EL (cell line): Measurements from ENCODE around the gene TNFSF4.

ENCODE experiments used
- DNase-seq: peaks from one replicate; pipeline ENCODE4 v3.0.0-alpha.2; 2016

TNFSF4 gene

GRCh38 chr1:173210283-173210682, 3.2 kb upstream of the TNFSF4 start:
- no peak for DNase-seq

- DNase-seq: no peak
Observed at GRCh38 chr1:173208868-173209267, 1.7 kb upstream of the TNFSF4 start.

- DNase-seq: peak; percentile 20
Observed at GRCh38 chr1:173208146-173208545, 1.0 kb upstream of the TNFSF4 start.

DNA sequence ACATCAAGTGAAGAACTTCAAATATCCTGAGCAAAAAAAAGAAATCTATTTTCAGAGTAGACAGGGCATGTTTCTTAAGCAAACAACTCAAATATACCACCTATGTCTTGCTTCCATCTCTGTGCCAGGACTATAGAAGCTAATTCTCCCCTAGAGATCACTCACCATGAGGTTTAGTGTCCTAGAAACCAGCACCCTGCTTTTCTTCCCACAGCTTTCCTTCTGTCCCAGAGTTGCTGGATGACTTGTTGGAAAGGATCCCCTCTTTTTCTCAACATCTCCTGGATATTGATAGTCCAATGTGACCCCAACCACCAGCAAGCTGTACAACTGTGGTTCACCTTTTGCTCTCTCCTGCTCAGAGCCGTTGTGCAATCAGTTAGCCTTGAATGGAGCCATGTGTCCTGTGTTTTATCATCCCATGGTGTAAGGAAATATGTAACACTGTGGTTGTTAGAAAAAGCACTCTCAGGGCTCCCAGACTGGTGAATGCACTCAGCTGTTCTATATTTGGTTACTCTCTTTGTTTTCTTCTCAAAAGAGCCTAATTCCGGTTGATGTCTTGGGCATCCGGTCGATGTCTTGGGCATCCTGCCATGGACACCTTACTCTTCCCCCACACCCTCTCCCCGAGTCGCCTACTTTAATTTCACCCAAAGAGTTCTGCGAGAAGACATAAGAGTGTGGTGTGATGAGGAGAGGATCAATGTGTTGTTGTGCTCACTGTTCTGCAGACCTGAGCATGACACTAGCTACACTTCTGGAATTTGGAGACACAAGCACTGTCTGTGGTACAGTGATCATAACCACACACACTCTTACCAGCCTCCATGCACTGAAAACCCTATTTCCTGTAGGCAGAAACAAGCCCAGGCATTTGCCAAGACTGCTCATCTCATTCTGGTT, 1.7 kb downstream of the TNFSF4 start:
- DNase-seq: peak; percentile 31

GRCh38 chr1:173204693-173205092, 2.4 kb downstream of the TNFSF4 start:
- no peak for DNase-seq

GRCh38 chr1:173202424-173203145, 4.5 kb downstream of the TNFSF4 start:
- DNase-seq: peak; percentile 87

GRCh38 chr1:173201969-173202368, 5.2 kb downstream of the TNFSF4 start:
- DNase-seq: no peak

GRCh38 chr1:173195596-173196088, 11.5 kb downstream of the TNFSF4 start:
- DNase-seq: no peak

DNA sequence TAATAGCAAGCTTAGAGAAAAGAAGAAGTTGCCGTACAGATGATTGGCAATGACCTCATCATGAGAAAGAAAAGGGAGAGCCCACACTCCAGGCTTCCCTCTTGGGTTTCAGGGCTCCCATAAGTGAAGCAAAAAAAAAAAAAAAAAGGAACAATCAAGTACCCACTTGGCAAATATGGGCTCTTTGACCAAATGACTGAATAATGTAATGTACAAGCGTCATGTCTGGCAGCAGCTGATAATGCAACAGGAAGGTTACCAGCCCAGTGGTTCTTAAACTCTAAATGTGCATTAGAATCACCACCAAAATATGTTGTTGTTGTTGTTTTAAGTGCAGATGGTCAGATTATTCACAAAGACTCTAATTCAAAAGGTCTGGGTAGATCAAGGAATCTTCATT, 13.5 kb downstream of the TNFSF4 start:
- DNase-seq: peak; percentile 83

- peak; percentile 18 for DNase-seq
Observed at GRCh38 chr1:173191011-173191705, 16.0 kb downstream of the TNFSF4 start.

DNA sequence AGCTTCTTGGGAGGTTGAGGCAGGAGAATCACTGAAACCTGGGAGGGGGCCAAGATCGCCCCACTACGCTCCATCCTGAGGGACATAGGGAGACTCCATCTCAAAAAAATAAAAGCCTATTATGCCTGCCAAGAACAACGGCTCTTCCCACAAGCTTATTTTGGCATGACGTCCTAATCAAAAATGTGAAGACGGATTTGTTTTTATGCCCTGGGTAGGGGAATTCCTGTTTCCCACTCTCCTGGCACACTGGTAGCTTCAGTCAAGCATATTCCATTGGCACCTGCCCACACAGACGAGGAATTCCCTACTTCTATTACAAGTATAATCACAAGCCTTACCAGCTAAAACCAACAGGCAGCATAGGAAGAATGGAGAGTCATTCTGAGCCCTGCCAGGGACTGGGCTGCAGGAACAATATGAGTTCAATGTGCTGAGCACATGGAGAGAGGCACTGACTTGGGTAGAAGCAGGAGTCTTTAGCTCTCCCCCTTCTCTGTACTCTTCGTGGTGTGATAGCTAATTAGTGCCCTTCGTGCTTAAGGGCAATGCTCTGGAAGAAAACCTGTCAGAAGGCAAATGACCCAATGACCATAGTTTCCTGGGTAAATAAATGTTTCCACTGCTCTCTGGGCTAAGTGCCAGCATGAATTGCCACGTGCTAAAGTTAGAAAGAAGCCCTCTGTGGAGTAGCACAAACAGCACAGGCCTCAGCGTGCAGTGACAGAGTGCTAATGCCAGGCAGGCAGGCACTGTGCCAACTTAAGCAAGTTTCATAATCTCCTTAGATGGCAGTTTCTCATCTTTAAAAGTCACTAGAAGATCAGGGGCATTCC, 16.8 kb downstream of the TNFSF4 start:
- peak; percentile 82 for DNase-seq

- no peak for DNase-seq
Observed at GRCh38 chr1:173187671-173188237, 19.4 kb downstream of the TNFSF4 start.

DNA sequence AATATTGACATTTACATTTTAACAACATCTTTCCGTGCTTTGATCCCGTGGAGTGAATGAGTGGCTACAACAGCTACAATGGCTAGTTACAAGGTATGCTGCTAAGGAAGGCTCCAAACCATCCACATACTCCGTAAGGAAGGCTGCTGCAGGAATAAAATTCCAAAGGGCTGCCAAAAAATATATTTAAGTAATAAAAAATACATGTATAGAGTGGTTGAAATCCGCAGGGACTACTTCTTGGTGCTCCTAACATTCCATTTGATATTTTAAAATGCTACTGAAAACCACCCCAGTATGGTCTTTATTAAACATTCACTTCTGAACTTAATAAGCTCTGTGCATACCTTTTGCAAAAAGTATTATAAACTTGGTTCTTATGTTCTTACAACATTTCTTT, 25.3 kb downstream of the TNFSF4 start:
- DNase-seq: no peak

DNA sequence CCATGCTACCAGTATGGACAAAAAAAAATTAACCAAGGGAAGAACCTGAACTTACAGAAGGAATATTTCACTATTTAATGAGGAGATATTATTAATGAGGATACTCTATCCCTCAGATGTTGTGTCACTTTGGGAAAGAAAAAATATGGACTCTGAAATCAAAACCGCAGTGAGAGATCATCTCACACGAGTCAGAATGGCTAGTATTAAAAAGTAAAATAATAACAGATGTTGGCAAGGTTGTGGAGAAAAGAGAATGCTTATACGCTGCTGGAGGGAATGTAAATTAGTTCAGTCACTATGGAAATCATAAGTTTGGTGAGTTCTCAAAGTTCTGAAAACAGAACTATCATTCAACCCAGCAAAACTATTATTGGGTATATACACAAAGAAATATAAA, 30.9 kb downstream of the TNFSF4 start:
- no peak for DNase-seq

- no peak for DNase-seq
Observed at GRCh38 chr1:173175514-173176145, 31.5 kb downstream of the TNFSF4 start.

DNA sequence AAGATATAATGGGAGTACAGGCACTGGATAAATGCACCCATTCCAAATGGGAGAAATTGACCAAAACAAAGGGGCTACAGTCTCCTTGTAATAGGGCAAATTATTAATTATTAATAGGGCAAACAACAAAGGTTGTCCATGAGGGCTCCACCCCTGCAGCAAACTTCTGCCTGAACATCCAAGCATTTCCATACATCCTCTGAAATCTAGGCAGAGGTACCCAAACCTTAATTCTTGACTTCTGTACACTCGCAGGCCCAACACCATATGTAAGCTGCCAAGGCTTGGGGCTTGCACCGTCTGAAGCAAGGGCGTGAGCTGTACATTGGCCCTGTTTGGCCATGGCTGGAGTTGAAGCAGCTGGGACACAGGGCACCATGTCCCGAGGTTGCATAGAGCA, 33.7 kb downstream of the TNFSF4 start:
- no peak for DNase-seq

DNA sequence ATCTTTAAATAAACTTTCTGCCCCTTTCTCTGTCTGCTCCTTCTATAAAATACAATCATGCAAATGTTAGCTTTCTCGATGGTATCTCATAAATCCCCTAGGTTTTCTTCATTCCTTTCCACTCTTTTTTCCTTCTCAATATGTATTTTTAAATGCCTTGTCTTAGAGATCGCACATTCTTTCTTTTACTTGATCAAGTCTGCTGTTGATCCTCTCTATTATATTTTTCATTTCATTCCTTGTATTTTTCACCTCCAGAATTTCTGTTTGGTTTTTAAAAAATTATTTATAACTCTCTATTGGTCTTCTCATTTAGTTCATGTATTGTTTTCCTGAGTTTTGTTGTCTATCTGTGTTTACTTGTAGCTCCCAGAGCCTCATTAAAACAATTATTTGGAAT, 36.0 kb downstream of the TNFSF4 start:
- DNase-seq: no peak

- DNase-seq: no peak
Observed at GRCh38 chr1:173168941-173169340, 38.2 kb downstream of the TNFSF4 start.

DNA sequence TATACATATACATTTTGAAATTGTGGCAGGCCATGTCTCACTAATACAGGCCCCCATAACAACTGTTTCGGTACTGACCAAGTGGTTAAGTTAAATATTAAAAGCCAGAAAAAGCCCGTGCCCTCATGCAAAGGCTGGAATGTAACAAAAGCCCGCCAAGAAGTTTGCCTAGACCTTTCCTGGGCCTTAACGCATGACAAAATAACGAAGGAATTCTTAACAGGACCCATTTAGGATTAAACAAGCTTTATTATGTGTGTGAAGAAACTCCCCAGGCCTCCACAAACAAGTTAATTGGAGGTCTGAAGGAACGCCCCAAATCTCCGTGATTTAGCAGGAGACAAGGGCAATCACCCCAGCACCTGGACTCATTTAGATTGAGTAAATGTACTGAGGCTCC, 42.4 kb downstream of the TNFSF4 start:
- no peak for DNase-seq

- DNase-seq: no peak
Observed at GRCh38 chr1:173164178-173164577, 43.0 kb downstream of the TNFSF4 start.

DNA sequence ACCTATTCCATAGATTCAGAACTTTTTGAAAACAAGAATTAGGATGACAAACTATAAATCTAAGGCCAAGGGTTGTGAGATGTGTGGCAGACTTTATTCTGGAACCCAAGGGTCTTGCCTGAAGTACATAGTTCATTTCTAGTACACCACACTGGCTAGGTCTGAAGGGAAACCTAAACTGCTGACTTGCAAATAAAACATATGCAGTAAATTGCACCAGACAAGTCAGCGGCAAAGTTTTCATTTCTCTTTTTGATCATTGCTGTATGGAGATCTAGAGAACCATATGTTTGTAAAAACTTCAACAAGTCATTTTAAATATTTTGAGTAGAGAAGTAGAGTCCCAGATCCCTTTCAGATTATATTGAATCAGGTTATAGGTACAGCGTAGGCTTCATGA, 43.9 kb downstream of the TNFSF4 start:
- DNase-seq: no peak

- no peak for DNase-seq
Observed at GRCh38 chr1:173162601-173163000, 44.5 kb downstream of the TNFSF4 start.
